ENCODE measurements around the gene NDC1.
"Not testable (repeated sequence)": the region's sequence is repeated elsewhere in the genome, so short reads cannot be mapped to it uniquely, and the experiment has no call there.

The NDC1 gene

GRCh38 chr1:53763911-53764310, 74.2 kb downstream of the NDC1 start:
- DNase-seq (ENCODE audit: low read depth): no peak

- no peak for DNase-seq (ENCODE audit: low read depth)
Measured at GRCh38 chr1:53763461-53763860, 74.6 kb downstream of the NDC1 start.

GRCh38 chr1:53760497-53760896, 77.6 kb downstream of the NDC1 start:
- not testable (repeated sequence) for DNase-seq (ENCODE audit: low read depth)

GRCh38 chr1:53755874-53756273, 82.2 kb downstream of the NDC1 start:
- no peak for DNase-seq (ENCODE audit: low read depth)

GRCh38 chr1:53754484-53755312, 83.4 kb downstream of the NDC1 start:
- DNase-seq (ENCODE audit: low read depth): no peak

- DNase-seq (ENCODE audit: low read depth): no peak
Measured at GRCh38 chr1:53752281-53752680, 85.8 kb downstream of the NDC1 start.

GRCh38 chr1:53747841-53748240, 90.3 kb downstream of the NDC1 start:
- no peak for DNase-seq (ENCODE audit: low read depth)

GRCh38 chr1:53740621-53741105, 97.4 kb downstream of the NDC1 start:
- no peak for DNase-seq (ENCODE audit: low read depth)

- DNase-seq (ENCODE audit: low read depth): peak; percentile 3
Measured at GRCh38 chr1:53739109-53739681, 98.9 kb downstream of the NDC1 start, which contains the start of gene GLIS1. GLIS1 (minus strand) TSS chr1:53739164; CDS start chr1:53738064, 1,100 bp downstream.

- no peak for DNase-seq (ENCODE audit: low read depth)
Measured at GRCh38 chr1:53738205-53739108, 99.6 kb downstream of the NDC1 start.

GRCh38 chr1:53737648-53738204, 100.4 kb downstream of the NDC1 start:
- no peak for DNase-seq (ENCODE audit: low read depth)

- no peak for DNase-seq (ENCODE audit: low read depth)
Measured at GRCh38 chr1:53736290-53736689, 101.8 kb downstream of the NDC1 start.

- DNase-seq (ENCODE audit: low read depth): no peak
Measured at GRCh38 chr1:53735681-53736080, 102.4 kb downstream of the NDC1 start.

- DNase-seq (ENCODE audit: low read depth): no peak
Measured at GRCh38 chr1:53735261-53735660, 102.8 kb downstream of the NDC1 start.

- DNase-seq (ENCODE audit: low read depth): no peak
Measured at GRCh38 chr1:53734650-53735211, 103.4 kb downstream of the NDC1 start.

GRCh38 chr1:53733975-53734649, 104.0 kb downstream of the NDC1 start:
- DNase-seq (ENCODE audit: low read depth): no peak

- no peak for DNase-seq (ENCODE audit: low read depth)
Measured at GRCh38 chr1:53733447-53733931, 104.6 kb downstream of the NDC1 start.

GRCh38 chr1:53732912-53733317, 105.2 kb downstream of the NDC1 start:
- no peak for DNase-seq (ENCODE audit: low read depth)

- no peak for DNase-seq (ENCODE audit: low read depth)
Measured at GRCh38 chr1:53732409-53732808, 105.7 kb downstream of the NDC1 start.

GRCh38 chr1:53731779-53732305, 106.3 kb downstream of the NDC1 start:
- no peak for DNase-seq (ENCODE audit: low read depth)

All from stimulated activated CD8-positive, alpha-beta memory T cell treated with anti-CD3 and anti-CD28 coated beads, Interleukin-12 subunit alpha, Interleukin-12 subunit beta, amount 100 ng/mL, for 1 hour (primary cell).